WTC11 (cell line): ENCODE data around the gene TAF3. TPM values are rescaled to one million over a fixed set of nuclear protein-coding genes. Genes with fewer than 3 reads are reported as not detected.
A peak's percentile ranks its signal among the peaks of the same experiment; 100 is the strongest.

Source experiments
- ATAC-seq: fragments of 200-7000 bp; cut with Tn5 transposase; 2 replicates; pipeline ENCODE4 v1.10.0; 2021; ENCODE audit warnings: mild to moderate bottlenecking, moderate library complexity
- CTCF ChIA-PET: fragments of 300-600 bp; sonication (Branson Sonifier 250); formaldehyde crosslinking; loops from one replicate; lab custom pipeline; 2021; ENCODE audit warnings: antibody characterized with exemption; lab: Charles Lee
- POLR2A ChIA-PET: fragments of 350-600 bp; sonication (Branson Sonifier 250); formaldehyde crosslinking; loops from one replicate; lab custom pipeline; 2021; ENCODE audit warnings: antibody characterized with exemption; lab: Charles Lee
- DNase-seq: peaks from one replicate; pipeline ENCODE4 v3.0.0; 2021; ENCODE audit warnings: low spot score
- H3K27ac Mint-ChIP-seq: 2 replicates; pipeline ENCODE4 v1.8.0; 2021; ENCODE audit warnings: mixed read lengths
- H3K27me3 Mint-ChIP-seq: 2 replicates; pipeline ENCODE4 v1.8.0; 2021; ENCODE audit warnings: low read depth, mild to moderate bottlenecking, moderate library complexity, mixed read lengths
- H3K36me3 Mint-ChIP-seq: 2 replicates; pipeline ENCODE4 v1.8.0; 2021; ENCODE audit warnings: mixed read lengths
- H3K4me1 Mint-ChIP-seq: 2 replicates; pipeline ENCODE4 v1.8.0; 2022; ENCODE audit warnings: mixed read lengths
- H3K4me3 Mint-ChIP-seq: 2 replicates; pipeline ENCODE4 v1.8.0; 2021; ENCODE audit warnings: mild to moderate bottlenecking, moderate library complexity, mixed read lengths
- H3K9me3 Mint-ChIP-seq: 2 replicates; pipeline ENCODE4 v1.8.0; 2021; ENCODE audit warnings: mixed read lengths
- CREM ChIP-seq: sonication (generic); formaldehyde crosslinking; IDR thresholded peaks from 2 replicates; pipeline ENCODE4 v1.8.1; 2022; ENCODE audit warnings: mild to moderate bottlenecking, missing genetic modification reagents, moderate library complexity
- ELF4 ChIP-seq: sonication (generic); formaldehyde crosslinking; IDR thresholded peaks from 2 replicates; pipeline ENCODE4 v1.8.1; 2022; ENCODE audit warnings: low read depth, mild to moderate bottlenecking, moderate library complexity, missing genetic modification reagents
- FOXK1 ChIP-seq: sonication (generic); formaldehyde crosslinking; IDR thresholded peaks from 2 replicates; pipeline ENCODE4 v1.8.0; 2022; ENCODE audit warnings: mild to moderate bottlenecking, moderate library complexity, missing genetic modification reagents
- GTF2I ChIP-seq: fragments of 250-450 bp; sonication (Bioruptor Pico); conservative IDR thresholded peaks from 2 replicates; pipeline ENCODE4 v1.4.0; 2021; ENCODE audit warnings: mild to moderate bottlenecking
- JAZF1 ChIP-seq: fragments of 250-450 bp; sonication (Bioruptor Pico); IDR thresholded peaks from 2 replicates; pipeline ENCODE4 v1.9.0; 2021; ENCODE audit warnings: moderate library complexity, mild to moderate bottlenecking, inconsistent platforms
- MXD4 ChIP-seq: fragments of 250-450 bp; sonication (Bioruptor Pico); IDR thresholded peaks from 2 replicates; pipeline ENCODE4 v1.8.0; 2021; ENCODE audit warnings: mild to moderate bottlenecking, moderate library complexity, borderline replicate concordance
- NFE2L1 ChIP-seq: sonication (generic); formaldehyde crosslinking; IDR thresholded peaks from 2 replicates; pipeline ENCODE4 v1.8.1; 2023; ENCODE audit warnings: missing genetic modification reagents
- NFYB ChIP-seq: sonication (generic); formaldehyde crosslinking; conservative IDR thresholded peaks from 2 replicates; pipeline ENCODE4 v1.8.0; 2022; ENCODE audit warnings: low read depth, missing genetic modification reagents
- NR3C1 ChIP-seq: sonication (generic); formaldehyde crosslinking; conservative IDR thresholded peaks from 2 replicates; pipeline ENCODE4 v1.8.1; 2023; ENCODE audit warnings: low read depth, mild to moderate bottlenecking, missing genetic modification reagents
- PRRX2 ChIP-seq: fragments of 250-450 bp; sonication (Bioruptor Pico); IDR thresholded peaks from 2 replicates; pipeline ENCODE4 v1.8.0; 2021; ENCODE audit warnings: mild to moderate bottlenecking
- SMAD3 ChIP-seq: sonication (generic); formaldehyde crosslinking; IDR thresholded peaks from 2 replicates; pipeline ENCODE4 v1.8.0; 2022; ENCODE audit warnings: missing genetic modification reagents, mild to moderate bottlenecking, borderline replicate concordance
- SMAD4 ChIP-seq: sonication (generic); formaldehyde crosslinking; IDR thresholded peaks from 2 replicates; pipeline ENCODE4 v1.8.0; 2022; ENCODE audit warnings: mild to moderate bottlenecking, missing genetic modification reagents
- TCF7 ChIP-seq: sonication (generic); formaldehyde crosslinking; IDR thresholded peaks from 2 replicates; pipeline ENCODE4 v1.8.0; 2022; ENCODE audit warnings: mild to moderate bottlenecking, low read depth, missing genetic modification reagents, moderate library complexity
- TEAD1 ChIP-seq: sonication (generic); formaldehyde crosslinking; IDR thresholded peaks from 2 replicates; pipeline ENCODE4 v1.8.0; 2022; ENCODE audit warnings: mild to moderate bottlenecking, missing genetic modification reagents
- ZNF121 ChIP-seq: sonication (generic); formaldehyde crosslinking; IDR thresholded peaks from 2 replicates; pipeline ENCODE4 v1.8.0; 2023; ENCODE audit warnings: missing genetic modification reagents
- ZNF219 ChIP-seq: sonication (generic); formaldehyde crosslinking; IDR thresholded peaks from 2 replicates; pipeline ENCODE4 v1.8.0; 2023; ENCODE audit warnings: missing genetic modification reagents, mild to moderate bottlenecking, borderline replicate concordance
- total RNA-seq: library from RNA; stranded (reverse); gene quantifications from 3 replicates; pipeline ENCODE4 v1.2.3, GENCODE V29; 2021
- TF ChIP-seq, protein P1 (sequence below): fragments of 250-450 bp; sonication (Bioruptor Pico); IDR thresholded peaks from 2 replicates; pipeline ENCODE4 v1.9.0; 2021; ENCODE audit warnings: mild to moderate bottlenecking
- TF ChIP-seq, protein P2 (sequence below): sonication (generic); formaldehyde crosslinking; IDR thresholded peaks from 2 replicates; pipeline ENCODE4 v1.8.1; 2022; ENCODE audit warnings: low read depth, mild to moderate bottlenecking, moderate library complexity, missing genetic modification reagents, borderline replicate concordance
- TF ChIP-seq, protein P3 (sequence below): sonication (generic); formaldehyde crosslinking; IDR thresholded peaks from 2 replicates; pipeline ENCODE4 v1.8.0; 2022; ENCODE audit warnings: mild to moderate bottlenecking, missing genetic modification reagents
- TF ChIP-seq, protein P4 (sequence below): fragments of 250-450 bp; sonication (Bioruptor Pico); conservative IDR thresholded peaks from 2 replicates; pipeline ENCODE4 v1.9.0; 2021; ENCODE audit warnings: mild to moderate bottlenecking
- TF ChIP-seq, protein P5 (sequence below): fragments of 250-450 bp; sonication (Bioruptor Pico); IDR thresholded peaks from 2 replicates; pipeline ENCODE4 v1.9.0; 2021; ENCODE audit warnings: mild to moderate bottlenecking
- TF ChIP-seq, protein P6 (sequence below): sonication (generic); formaldehyde crosslinking; IDR thresholded peaks from 2 replicates; pipeline ENCODE4 v1.8.0; 2022; ENCODE audit warnings: mild to moderate bottlenecking, missing genetic modification reagents
- TF ChIP-seq, protein P7 (sequence below): sonication (generic); formaldehyde crosslinking; IDR thresholded peaks from 2 replicates; pipeline ENCODE4 v1.8.1; 2023; ENCODE audit warnings: mild to moderate bottlenecking, moderate library complexity, missing genetic modification reagents

TAF3 gene
- total RNA-seq, 1 experiment from 2014 or later = 8.9 TPM

DNA sequence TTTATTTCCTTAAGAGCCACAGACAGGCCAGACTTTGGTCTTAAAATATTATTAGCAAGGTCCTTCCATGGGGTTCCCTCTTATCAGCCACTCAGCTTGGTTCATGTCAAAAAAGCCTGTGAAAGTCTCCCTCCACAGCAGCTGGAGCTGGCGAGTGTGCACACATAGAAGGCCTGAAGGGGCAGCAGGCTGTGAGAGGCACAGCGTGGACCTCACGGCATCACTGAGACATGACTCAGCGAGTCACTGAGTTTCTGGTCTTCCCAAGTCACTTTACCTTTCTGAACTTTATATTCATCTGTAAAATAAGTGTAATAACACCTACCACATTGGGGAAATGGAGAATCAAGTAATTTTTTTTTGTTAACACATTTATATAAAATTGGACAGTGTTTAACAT is 8.7 kb downstream of the TAF3 start:
- POLR2A ChIA-PET = interaction anchor here (0.6 kb wide), 1 partner anchor 9 kb away, joined by 3 read pairs; the partner anchor contains the start of gene TAF3
- no peak for TF ChIP-seq NR3C1 (CRISPR knock-in tag)
- TF ChIP-seq PRRX2 (CRISPR knock-in tag) = no peak
- TF ChIP-seq, protein P1, sequence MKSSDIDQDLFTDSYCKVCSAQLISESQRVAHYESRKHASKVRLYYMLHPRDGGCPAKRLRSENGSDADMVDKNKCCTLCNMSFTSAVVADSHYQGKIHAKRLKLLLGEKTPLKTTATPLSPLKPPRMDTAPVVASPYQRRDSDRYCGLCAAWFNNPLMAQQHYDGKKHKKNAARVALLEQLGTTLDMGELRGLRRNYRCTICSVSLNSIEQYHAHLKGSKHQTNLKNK (CRISPR knock-in tag) = no peak
- no peak for TF ChIP-seq GTF2I
- TF ChIP-seq, protein P2, sequence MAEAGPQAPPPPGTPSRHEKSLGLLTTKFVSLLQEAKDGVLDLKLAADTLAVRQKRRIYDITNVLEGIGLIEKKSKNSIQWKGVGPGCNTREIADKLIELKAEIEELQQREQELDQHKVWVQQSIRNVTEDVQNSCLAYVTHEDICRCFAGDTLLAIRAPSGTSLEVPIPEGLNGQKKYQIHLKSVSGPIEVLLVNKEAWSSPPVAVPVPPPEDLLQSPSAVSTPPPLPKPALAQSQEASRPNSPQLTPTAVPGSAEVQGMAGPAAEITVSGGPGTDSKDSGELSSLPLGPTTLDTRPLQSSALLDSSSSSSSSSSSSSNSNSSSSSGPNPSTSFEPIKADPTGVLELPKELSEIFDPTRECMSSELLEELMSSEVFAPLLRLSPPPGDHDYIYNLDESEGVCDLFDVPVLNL (CRISPR knock-in tag) = no peak
- no peak for TF ChIP-seq FOXK1 (CRISPR knock-in tag)
- TF ChIP-seq ZNF219 (CRISPR knock-in tag) = no peak
- peaks cover 8% of the 10 kb centered on the region for H3K4me1 Mint-ChIP-seq
- H3K27ac Mint-ChIP-seq = no peak overlapping the region; the same call in 1 of the 2 replicates
- no peaks in the 10 kb centered on the region for H3K27me3 Mint-ChIP-seq
- H3K36me3 Mint-ChIP-seq = peaks cover 22% of the 10 kb centered on the region
- no peaks in the 10 kb centered on the region for H3K9me3 Mint-ChIP-seq
- peak; percentile 53; the same call in 1 of the 2 replicates for ATAC-seq
- CTCF ChIA-PET = no interaction called here
- DNase-seq = no peak
- H3K4me3 Mint-ChIP-seq = no peak overlapping the region

DNA sequence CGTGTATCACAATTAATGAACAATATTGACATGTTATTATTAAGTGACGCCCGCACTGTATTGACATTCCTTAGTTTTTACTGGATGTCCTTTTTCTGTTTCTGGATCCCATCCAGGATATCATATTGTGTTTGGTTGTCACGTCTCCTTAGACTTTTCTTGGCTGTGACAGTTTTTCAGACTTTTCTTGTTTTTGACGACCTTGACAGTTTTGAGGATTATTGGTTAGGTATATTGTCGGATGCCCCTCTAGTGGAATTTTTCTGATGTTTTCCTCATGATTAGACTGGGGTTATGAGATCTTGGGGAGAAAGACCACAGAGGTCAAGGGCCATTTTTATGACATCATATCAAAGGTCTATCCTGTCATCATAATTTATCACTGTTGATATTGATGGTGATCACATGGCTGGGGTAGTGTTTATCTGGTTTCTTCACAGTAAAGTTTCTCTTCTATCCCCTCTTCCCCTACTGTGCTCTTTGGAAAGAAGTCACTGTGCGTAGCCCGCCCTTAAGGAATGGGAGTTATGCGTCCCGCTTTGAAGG is 11.1 kb downstream of the TAF3 start:
- TF ChIP-seq NFE2L1 (CRISPR knock-in tag) = no peak
- no peak for TF ChIP-seq MXD4 (CRISPR knock-in tag)
- TF ChIP-seq SMAD3 (CRISPR knock-in tag) = no peak
- no peak for TF ChIP-seq JAZF1
- no peak for TF ChIP-seq TCF7 (CRISPR knock-in tag)
- TF ChIP-seq ELF4 (CRISPR knock-in tag) = no peak
- TF ChIP-seq ZNF121 (CRISPR knock-in tag) = no peak
- TF ChIP-seq CREM (CRISPR knock-in tag) = no peak
- TF ChIP-seq, protein P3, sequence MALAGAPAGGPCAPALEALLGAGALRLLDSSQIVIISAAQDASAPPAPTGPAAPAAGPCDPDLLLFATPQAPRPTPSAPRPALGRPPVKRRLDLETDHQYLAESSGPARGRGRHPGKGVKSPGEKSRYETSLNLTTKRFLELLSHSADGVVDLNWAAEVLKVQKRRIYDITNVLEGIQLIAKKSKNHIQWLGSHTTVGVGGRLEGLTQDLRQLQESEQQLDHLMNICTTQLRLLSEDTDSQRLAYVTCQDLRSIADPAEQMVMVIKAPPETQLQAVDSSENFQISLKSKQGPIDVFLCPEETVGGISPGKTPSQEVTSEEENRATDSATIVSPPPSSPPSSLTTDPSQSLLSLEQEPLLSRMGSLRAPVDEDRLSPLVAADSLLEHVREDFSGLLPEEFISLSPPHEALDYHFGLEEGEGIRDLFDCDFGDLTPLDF = no peak
- TF ChIP-seq, protein P4, sequence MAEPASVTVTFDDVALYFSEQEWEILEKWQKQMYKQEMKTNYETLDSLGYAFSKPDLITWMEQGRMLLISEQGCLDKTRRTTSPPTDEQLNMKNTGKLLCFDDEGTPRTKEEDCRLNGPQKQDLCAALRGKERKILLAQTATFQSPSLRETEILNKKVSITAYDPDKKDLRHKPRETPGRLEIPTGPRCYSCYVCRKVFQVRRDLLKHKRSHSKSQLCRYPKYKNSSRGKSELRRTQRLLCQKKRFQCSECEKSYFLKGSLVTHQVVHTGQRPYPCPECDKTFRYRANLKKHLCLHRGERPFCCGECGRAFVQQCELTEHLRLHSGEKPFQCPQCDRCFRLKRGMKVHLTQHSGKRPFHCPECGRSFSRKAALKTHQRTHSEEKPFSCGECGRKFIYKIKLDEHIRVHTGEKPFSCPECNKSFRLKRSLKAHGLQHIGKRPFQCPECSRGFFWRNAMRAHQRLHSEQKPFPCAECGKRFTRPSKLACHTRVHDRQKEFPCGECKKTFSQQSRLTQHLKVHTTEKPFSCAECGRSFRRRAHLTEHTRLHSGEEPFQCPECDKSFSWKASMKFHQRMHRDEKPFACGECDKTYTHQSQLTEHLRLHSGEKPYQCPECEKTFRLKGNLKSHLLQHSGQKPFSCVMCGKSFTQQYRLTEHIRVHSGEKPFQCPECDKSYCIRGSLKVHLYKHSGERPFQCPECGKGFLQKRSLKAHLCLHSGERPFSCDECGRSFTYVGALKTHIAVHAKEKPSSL (CRISPR knock-in tag) = no peak
- TF ChIP-seq, protein P5, sequence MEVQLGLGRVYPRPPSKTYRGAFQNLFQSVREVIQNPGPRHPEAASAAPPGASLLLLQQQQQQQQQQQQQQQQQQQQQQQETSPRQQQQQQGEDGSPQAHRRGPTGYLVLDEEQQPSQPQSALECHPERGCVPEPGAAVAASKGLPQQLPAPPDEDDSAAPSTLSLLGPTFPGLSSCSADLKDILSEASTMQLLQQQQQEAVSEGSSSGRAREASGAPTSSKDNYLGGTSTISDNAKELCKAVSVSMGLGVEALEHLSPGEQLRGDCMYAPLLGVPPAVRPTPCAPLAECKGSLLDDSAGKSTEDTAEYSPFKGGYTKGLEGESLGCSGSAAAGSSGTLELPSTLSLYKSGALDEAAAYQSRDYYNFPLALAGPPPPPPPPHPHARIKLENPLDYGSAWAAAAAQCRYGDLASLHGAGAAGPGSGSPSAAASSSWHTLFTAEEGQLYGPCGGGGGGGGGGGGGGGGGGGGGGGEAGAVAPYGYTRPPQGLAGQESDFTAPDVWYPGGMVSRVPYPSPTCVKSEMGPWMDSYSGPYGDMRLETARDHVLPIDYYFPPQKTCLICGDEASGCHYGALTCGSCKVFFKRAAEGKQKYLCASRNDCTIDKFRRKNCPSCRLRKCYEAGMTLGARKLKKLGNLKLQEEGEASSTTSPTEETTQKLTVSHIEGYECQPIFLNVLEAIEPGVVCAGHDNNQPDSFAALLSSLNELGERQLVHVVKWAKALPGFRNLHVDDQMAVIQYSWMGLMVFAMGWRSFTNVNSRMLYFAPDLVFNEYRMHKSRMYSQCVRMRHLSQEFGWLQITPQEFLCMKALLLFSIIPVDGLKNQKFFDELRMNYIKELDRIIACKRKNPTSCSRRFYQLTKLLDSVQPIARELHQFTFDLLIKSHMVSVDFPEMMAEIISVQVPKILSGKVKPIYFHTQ (CRISPR knock-in tag) = no peak
- TF ChIP-seq SMAD4 (CRISPR knock-in tag) = no peak
- no peak for TF ChIP-seq ZNF219 (CRISPR knock-in tag)
- no peak for TF ChIP-seq GTF2I
- TF ChIP-seq, protein P6, sequence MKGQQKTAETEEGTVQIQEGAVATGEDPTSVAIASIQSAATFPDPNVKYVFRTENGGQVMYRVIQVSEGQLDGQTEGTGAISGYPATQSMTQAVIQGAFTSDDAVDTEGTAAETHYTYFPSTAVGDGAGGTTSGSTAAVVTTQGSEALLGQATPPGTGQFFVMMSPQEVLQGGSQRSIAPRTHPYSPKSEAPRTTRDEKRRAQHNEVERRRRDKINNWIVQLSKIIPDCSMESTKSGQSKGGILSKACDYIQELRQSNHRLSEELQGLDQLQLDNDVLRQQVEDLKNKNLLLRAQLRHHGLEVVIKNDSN (CRISPR knock-in tag) = no peak
- no peak for TF ChIP-seq NFYB
- TF ChIP-seq TEAD1 (CRISPR knock-in tag) = no peak
- TF ChIP-seq, protein P7, sequence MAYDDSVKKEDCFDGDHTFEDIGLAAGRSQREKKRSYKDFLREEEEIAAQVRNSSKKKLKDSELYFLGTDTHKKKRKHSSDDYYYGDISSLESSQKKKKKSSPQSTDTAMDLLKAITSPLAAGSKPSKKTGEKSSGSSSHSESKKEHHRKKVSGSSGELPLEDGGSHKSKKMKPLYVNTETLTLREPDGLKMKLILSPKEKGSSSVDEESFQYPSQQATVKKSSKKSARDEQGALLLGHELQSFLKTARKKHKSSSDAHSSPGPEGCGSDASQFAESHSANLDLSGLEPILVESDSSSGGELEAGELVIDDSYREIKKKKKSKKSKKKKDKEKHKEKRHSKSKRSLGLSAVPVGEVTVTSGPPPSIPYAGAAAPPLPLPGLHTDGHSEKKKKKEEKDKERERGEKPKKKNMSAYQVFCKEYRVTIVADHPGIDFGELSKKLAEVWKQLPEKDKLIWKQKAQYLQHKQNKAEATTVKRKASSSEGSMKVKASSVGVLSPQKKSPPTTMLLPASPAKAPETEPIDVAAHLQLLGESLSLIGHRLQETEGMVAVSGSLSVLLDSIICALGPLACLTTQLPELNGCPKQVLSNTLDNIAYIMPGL (CRISPR knock-in tag) = no peak
- TF ChIP-seq FOXK1 (CRISPR knock-in tag) = no peak
- Mint-ChIP-seq H3K9me3 (no peaks in the 10 kb centered on the region), H3K36me3 (peaks cover 21% of the 10 kb centered on the region), H3K27me3 (no peaks in the 10 kb centered on the region), H3K4me3 (no peak overlapping the region), H3K4me1 (peaks cover 8% of the 10 kb centered on the region), H3K27ac (no peak overlapping the region)
- ATAC-seq = no peak
- no peak for DNase-seq
- ChIA-PET POLR2A (no interaction called here), CTCF (no interaction called here)
